HG03558 (cell line): ENCODE results near the gene LRRC70.
"Not testable (repeated sequence)": the region's sequence is repeated elsewhere in the genome, so short reads cannot be mapped to it uniquely, and the experiment has no call there.

Experiments used
- ATAC-seq: cut with Tn5 transposase; IDR thresholded peaks from one replicate; pipeline ENCODE4 v1.9.1; 2021; ENCODE audit warnings: moderate number of reproducible peaks; ENCODE audit not compliant: unreplicated experiment; ENCODE audit errors: extremely low read depth

LRRC70 gene

GRCh38 chr5:62603934-62604333 is 25.3 kb downstream of the LRRC70 start:
- ATAC-seq: no peak

GRCh38 chr5:62605638-62606037 is 27.0 kb downstream of the LRRC70 start:
- ATAC-seq: no peak

- no peak for ATAC-seq
Measured at GRCh38 chr5:62606878-62607277, 28.3 kb downstream of the LRRC70 start.

- ATAC-seq: no peak
Measured at GRCh38 chr5:62607615-62608014, 29.0 kb downstream of the LRRC70 start.

GRCh38 chr5:62608529-62609511 is 30.2 kb downstream of the LRRC70 start:
- no peak for ATAC-seq

- no peak for ATAC-seq
Measured at GRCh38 chr5:62614355-62614754, 35.7 kb downstream of the LRRC70 start.

- no peak for ATAC-seq
Measured at GRCh38 chr5:62616615-62617277, 38.1 kb downstream of the LRRC70 start.

GRCh38 chr5:62617943-62618342 is 39.3 kb downstream of the LRRC70 start:
- ATAC-seq: no peak

- ATAC-seq: no peak
Measured at GRCh38 chr5:62620761-62621160, 42.1 kb downstream of the LRRC70 start.

GRCh38 chr5:62621280-62621679 is 42.7 kb downstream of the LRRC70 start:
- no peak for ATAC-seq

- ATAC-seq: no peak
Measured at GRCh38 chr5:62623271-62623670, 44.7 kb downstream of the LRRC70 start.

GRCh38 chr5:62624436-62624835 is 45.8 kb downstream of the LRRC70 start:
- not testable (repeated sequence) for ATAC-seq

- no peak for ATAC-seq
Measured at GRCh38 chr5:62626534-62626933, 47.9 kb downstream of the LRRC70 start.

- no peak for ATAC-seq
Measured at GRCh38 chr5:62627121-62627520, 48.5 kb downstream of the LRRC70 start.

GRCh38 chr5:62627901-62628300 is 49.3 kb downstream of the LRRC70 start:
- no peak for ATAC-seq
